ENCODE results near the gene ERF.
"Not testable (repeated sequence)": the region's sequence is repeated elsewhere in the genome, so short reads cannot be mapped to it uniquely, and the experiment has no call there.

Gene ERF

GRCh38 chr19:42269478-42270345 is 14.8 kb upstream of the ERF start:
- Histone ChIP-seq H3K36me3 (ENCODE audit: control insufficient read depth, insufficient read depth, low read length) (peaks cover 18% of the 10 kb centered on the region), H3K27me3 (replicated peaks; ENCODE audit: control insufficient read depth, insufficient read depth, low read length) (no peaks in the 10 kb centered on the region), H3K4me3 (replicated peaks; ENCODE audit: low read depth, low read length) (peak overlapping the region; percentile 91)
- no peak for TF ChIP-seq CTCF (IDR thresholded peaks at IDR 0.05; ENCODE audit: insufficient read depth, low read length, poor library complexity, severe bottlenecking)
- peak; percentile 13 for DNase-seq (ENCODE audit: extremely low read depth, insufficient read length)

DNA sequence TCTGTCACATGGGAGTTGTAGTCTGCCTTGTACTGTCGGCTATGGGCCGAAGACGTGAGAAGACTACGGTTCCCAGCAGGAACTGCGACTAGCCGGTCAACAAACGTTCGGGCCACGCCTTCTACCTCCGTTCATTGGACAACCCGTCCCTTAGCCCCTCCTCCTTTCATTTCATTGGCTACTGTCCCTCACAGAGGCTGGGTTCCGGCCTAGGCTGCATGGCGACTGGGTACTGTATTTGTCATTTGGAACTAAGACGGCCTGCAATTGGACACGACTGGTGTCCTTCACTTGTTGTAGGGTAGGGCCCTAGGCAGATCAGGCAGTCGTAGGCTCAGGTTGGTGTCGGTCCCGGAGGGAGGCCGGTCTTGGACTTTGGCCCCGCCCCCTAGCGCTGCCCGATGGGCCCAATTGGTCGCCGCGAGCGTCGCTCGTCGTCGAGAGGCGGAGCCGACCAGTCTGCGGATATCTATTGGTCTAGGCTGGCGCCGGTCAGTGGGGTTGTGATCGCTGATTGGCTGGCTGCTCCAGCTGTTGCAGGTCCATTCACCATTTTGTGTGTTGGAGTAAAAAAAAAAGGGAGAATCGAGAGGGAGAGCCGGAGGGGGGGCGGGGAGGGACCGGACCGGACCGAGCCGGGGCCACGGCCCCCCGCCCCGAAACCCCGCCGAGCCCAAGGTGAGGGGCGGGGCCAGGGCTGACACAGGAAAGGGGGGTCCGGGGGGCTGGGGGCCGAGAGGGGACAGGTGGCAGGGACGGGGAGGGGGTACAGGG is 14.0 kb upstream of the ERF start, which contains the start of gene CIC:
CIC (plus strand) TSS at position 549 of the 774 bp plus-strand sequence. CDS start 2,532 bp downstream, outside the sequence.
- TF ChIP-seq CTCF (IDR thresholded peaks at IDR 0.05; ENCODE audit: insufficient read depth, low read length, poor library complexity, severe bottlenecking): no peak
- Histone ChIP-seq H3K4me3 (replicated peaks; ENCODE audit: low read depth, low read length) (peak within 1 kb of the TSS; percentile 91), H3K27me3 (replicated peaks; ENCODE audit: control insufficient read depth, insufficient read depth, low read length) (no peaks in the 10 kb centered on the region), H3K36me3 (ENCODE audit: control insufficient read depth, insufficient read depth, low read length) (peaks cover 18% of the 10 kb centered on the region)
- DNase-seq (ENCODE audit: extremely low read depth, insufficient read length): no peak

DNA sequence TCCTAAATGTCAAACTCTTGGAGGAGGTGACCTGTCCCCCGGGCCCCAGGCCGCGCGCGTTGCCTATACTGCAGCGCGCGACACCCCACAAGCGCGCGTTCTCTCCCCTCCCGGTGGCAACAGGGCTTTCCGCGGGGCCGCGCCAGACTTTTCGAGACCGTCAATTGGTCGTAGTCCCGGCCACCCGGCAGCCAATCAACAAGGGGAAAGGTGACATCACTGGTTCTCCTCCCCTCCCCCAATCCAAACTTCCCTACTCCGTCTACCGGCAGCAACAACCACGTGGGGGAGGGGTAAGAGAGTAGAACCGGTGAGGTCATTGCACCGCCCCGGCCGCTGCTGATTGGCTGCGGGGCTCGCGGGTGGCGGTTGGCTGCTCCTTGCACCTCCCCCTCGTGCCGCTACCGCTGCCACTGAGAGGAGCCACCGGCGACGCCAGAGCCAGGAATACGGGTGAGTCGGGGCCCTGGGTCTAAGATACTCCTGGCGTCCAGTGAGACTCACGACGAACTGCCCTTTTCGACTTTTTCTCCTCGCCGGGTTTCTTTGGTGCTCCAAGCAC is 13.3 kb upstream of the ERF start:
- H3K4me3 ChIP-seq (replicated peaks; ENCODE audit: low read depth, low read length): peak overlapping the region; percentile 77
- peak; percentile 99 for DNase-seq (ENCODE audit: extremely low read depth, insufficient read length)
- H3K27me3 ChIP-seq (replicated peaks; ENCODE audit: control insufficient read depth, insufficient read depth, low read length): no peaks in the 10 kb centered on the region
- peaks cover 11% of the 10 kb centered on the region for H3K36me3 ChIP-seq (ENCODE audit: control insufficient read depth, insufficient read depth, low read length)
- TF ChIP-seq CTCF (IDR thresholded peaks at IDR 0.05; ENCODE audit: insufficient read depth, low read length, poor library complexity, severe bottlenecking): no peak

DNA sequence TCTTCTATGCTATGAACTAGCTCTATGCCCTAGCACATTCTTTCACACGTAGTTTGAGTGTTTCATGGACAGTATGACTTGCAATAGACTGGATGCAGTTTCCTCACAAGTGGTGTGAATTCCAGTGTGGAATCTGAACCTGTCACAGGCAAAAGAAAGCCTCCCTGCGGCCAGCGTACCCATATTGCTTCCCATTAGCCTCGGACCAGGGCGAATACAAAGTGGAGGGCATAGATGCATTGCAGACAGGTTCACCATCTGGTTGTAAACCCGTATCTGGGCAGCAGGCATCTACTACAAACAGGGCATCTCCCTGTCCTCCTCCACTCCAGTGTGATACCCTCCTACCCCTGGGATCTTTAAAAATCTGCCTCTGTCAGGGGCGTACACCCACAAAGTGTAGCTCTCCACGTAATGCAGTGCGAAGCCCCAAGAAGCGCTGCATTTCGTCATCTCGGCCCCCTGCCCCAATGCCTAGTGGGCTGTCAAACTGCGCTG is 12.8 kb upstream of the ERF start:
- H3K4me3 ChIP-seq (replicated peaks; ENCODE audit: low read depth, low read length): peak overlapping the region; percentile 77
- TF ChIP-seq CTCF (IDR thresholded peaks at IDR 0.05; ENCODE audit: insufficient read depth, low read length, poor library complexity, severe bottlenecking): no peak

GRCh38 chr19:42266928-42267603 is 12.1 kb upstream of the ERF start:
- H3K4me3 ChIP-seq (replicated peaks; ENCODE audit: low read depth, low read length); H3K27me3 ChIP-seq (replicated peaks; ENCODE audit: control insufficient read depth, insufficient read depth, low read length); DNase-seq (ENCODE audit: extremely low read depth, insufficient read length); H3K36me3 ChIP-seq (ENCODE audit: control insufficient read depth, insufficient read depth, low read length): not testable (repeated sequence)

More for the DNA sequence above, 12.8 kb upstream of the ERF start:
- Histone ChIP-seq H3K36me3 (ENCODE audit: control insufficient read depth, insufficient read depth, low read length) (peaks cover 9% of the 10 kb centered on the region), H3K27me3 (replicated peaks; ENCODE audit: control insufficient read depth, insufficient read depth, low read length) (no peaks in the 10 kb centered on the region)
- no peak for DNase-seq (ENCODE audit: extremely low read depth, insufficient read length)

- H3K36me3 ChIP-seq (ENCODE audit: control insufficient read depth, insufficient read depth, low read length); DNase-seq (ENCODE audit: extremely low read depth, insufficient read length); H3K4me3 ChIP-seq (replicated peaks; ENCODE audit: low read depth, low read length); H3K27me3 ChIP-seq (replicated peaks; ENCODE audit: control insufficient read depth, insufficient read depth, low read length): not testable (repeated sequence)
Observed at GRCh38 chr19:42266105-42266504, 11.2 kb upstream of the ERF start.

Data from GM06990 (cell line).